ENCODE data around the gene SPRYD4.
"Not testable (repeated sequence)": the region's sequence is repeated elsewhere in the genome, so short reads cannot be mapped to it uniquely, and the experiment has no call there.

SPRYD4 gene

DNA sequence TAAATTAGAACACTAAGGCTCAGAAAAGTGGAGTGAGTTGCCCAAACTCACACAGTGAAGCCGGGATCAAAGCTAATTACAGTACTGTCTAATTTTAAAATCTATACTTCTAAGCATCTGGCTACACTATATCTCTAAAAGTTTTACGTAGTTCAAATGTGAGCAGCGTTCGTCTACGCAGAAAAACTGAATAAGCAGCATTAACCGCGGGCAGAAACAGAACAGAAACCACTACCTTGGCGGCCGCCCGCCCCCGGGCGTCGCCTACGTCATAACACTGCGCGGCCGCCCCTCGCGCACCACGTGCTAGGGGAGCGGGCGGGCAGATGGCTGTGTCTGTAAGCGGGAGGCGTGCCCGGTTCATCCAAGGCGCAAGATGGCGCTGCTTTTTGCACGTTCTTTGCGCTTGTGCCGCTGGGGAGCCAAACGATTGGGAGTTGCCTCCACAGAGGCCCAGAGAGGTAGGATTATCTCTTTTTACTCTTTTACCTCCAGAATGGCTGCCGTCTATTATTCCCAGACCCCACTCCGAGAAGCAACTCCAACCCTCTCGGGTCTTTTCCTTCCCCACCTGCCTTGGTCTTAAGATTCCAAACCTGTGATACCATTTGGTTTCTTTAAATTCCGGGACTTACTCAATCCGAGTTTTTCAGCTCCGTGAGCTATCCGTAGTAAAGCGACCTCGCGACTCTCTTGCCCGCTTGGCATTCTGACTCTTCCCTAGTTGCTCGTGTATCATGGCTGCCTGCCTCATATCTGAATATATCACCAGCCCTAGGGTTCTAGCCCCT lies at the start of gene SPRYD4:
Gene SPRYD4, plus strand, starts transcription at position 363 of the 791 bp plus-strand sequence. Its CDS starts 14 bp downstream, at position 377.
- peak; percentile 98 for DNase-seq (ENCODE audit: low spot score)

DNA sequence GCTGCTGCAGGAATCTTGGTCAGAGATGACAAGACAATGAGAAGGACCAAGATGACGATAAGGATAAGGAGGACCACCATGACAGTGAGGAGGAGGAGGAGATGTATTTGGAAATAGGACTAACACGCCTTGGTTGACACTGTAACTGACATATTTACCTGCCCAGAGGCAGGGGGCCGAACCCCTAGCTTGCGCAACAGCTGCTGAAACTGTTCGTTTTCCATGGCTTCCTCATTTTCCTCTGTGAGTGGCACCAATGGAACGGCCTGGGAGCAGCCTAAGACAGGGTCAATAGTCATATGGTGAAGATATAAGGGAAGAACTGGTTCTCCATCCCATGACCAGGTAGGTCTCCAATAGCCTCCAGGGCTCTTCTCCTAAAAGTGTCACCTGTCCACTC lies 48.0 kb upstream of the SPRYD4 start:
- DNase-seq (ENCODE audit: low spot score): no peak

GRCh38 chr12:56425193-56425592 lies 43.2 kb upstream of the SPRYD4 start:
- no peak for DNase-seq (ENCODE audit: low spot score)

DNA sequence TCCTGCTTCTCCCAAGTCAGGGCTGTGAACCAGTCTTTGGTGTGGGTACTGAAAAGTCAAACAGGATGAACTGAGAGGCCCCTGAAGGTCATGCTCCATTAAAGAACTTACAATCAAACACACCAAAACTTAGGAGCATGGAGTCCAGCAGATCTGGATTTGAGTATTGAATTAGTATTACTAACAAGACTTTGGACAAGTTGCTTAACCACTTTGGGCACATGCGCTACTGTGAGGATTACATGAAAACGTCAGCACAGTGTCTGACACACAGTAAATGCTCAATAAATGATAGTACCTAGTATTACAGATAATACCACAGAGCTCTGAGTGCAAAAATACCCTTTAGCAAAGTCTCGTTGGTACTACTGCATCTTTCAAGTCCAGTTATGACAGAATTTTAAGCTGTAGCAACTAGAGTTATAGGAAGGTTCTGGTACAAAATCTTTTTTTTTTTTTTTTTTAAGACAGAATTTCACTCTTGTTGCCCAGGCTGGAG lies 42.4 kb upstream of the SPRYD4 start:
- DNase-seq (ENCODE audit: low spot score): no peak

- DNase-seq (ENCODE audit: low spot score): no peak
Observed at GRCh38 chr12:56431288-56431687, 37.1 kb upstream of the SPRYD4 start.

DNA sequence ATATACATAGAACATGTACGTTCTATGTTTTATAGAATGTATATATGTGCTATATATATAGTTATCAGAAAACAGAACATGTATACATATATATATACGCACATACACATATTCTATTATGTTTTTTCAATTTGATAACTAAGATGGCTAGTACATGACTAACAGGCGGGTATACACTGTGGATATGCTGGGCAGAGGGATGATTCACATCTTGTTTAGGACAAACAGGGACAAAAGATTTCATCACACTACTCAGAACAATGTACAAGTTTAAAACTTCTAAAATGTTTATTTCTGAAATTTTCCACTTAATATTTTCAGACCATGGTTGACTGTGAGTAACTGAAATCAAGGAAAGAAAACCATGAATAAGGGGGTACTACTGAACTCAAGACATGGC lies 36.5 kb upstream of the SPRYD4 start:
- DNase-seq (ENCODE audit: low spot score): no peak

- no peak for DNase-seq (ENCODE audit: low spot score)
Observed at GRCh38 chr12:56434828-56435227, 33.5 kb upstream of the SPRYD4 start.

DNA sequence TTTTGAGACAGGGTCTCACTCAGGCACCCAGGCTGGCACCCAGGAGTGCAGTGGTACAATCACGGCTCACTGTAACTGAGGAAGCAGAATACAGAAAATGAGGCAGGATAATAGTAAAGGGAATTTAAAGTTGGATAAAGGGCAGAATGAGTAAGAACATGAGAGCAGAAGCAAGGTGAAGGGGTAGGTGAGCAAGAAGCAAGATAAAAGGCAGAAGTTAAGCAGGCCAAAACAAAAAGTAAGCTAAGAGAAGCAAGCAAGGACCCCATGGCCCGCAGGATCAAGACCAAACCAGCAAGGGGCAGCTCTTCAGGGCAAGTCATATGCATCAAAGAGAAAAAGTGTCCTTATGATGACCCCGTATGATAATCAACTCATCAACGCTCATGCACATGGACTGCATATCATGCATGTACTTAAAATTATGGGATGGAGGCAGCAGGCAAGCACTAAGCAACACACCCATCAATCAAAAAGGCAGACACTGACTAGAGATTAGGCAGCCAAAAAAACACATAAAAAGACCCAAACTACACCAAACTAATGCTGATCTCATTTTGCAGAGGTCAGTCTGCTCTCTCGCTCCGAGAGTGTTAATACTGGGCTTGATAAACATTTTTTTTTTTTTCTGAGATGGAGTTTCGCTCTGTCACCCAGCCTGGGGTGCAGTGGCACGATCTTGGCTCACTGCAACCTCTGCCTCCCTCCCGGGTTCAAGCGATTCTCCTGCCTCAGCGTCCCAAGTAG lies 30.8 kb upstream of the SPRYD4 start:
- DNase-seq (ENCODE audit: low spot score): no peak

- not testable (repeated sequence) for DNase-seq (ENCODE audit: low spot score)
Observed at GRCh38 chr12:56443208-56443607, 25.2 kb upstream of the SPRYD4 start.

GRCh38 chr12:56448860-56449621 lies 19.3 kb upstream of the SPRYD4 start, which contains the start of gene TIMELESS:
TSS of gene TIMELESS (minus strand) at chr12:56449426. CDS start at chr12:56434170, 15,256 bp downstream.
- DNase-seq (ENCODE audit: low spot score): peak; percentile 97

- DNase-seq (ENCODE audit: low spot score): no peak
Observed at GRCh38 chr12:56449622-56449984, 18.8 kb upstream of the SPRYD4 start.

- DNase-seq (ENCODE audit: low spot score): peak; percentile 74
Observed at GRCh38 chr12:56450241-56450640, 18.1 kb upstream of the SPRYD4 start.

DNA sequence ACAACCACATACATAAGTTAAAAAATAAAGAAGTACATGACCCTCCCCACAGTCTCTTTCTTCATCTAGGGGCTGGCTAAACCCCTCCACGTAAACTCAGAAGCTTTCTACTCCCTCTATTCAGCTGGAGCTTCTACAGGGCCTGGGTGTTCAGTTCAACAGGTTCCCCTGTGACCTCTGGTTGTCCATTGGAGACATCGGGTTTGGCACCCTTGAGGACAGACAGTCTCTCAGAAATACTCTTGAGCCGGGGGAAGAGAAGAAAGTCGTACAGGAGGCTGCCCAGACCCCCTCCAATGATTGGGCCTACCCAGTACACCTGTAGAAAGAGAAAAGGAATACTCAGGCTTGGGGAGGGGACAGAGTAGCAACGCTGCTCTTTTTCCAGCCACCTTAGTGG lies 17.2 kb upstream of the SPRYD4 start:
- DNase-seq (ENCODE audit: low spot score): no peak

DNA sequence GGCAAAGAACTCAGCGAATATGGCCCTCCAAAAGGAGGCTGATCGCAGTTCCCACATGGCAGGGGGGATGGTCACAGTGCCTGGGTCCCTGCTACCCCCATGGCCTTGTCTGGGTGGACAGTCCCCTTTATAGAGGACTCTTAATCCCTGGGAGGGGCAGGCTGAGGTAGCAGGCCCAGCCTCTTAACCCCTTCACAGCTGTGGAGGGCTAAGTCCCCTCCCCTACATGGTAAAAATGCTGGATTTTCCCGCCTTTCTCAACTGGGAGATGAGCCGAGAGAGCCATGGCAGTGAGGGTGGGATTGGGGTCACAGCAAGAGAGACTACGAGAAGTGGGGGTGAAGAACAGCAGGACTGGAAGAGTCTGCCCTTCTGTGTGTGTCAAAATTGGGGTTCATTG lies 13.8 kb upstream of the SPRYD4 start, which contains the start of gene MIP:
Gene MIP, minus strand, starts transcription at position 101 of the 400 bp plus-strand sequence. Its CDS starts 44 bp downstream, at position 57.
- DNase-seq (ENCODE audit: low spot score): no peak

DNA sequence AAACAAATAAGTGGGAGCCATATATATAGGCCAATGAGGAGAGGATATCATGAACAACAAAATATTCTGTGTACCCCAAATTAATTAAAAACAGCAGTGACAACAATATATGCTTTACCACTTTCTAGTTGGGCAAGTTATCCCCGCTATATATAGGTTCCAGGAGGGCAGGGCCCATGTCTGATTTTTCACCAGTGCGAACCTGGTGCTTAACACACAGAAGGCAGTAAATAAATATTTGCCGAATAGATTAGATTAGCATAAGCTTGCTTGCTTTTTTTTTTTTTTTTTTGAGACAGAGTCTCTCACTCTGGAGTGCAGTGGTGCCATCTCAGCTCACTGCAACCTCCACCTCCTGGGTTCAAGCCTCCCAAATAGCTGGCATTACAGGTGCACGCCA lies 10.6 kb upstream of the SPRYD4 start:
- DNase-seq (ENCODE audit: low spot score): no peak

- no peak for DNase-seq (ENCODE audit: low spot score)
Observed at GRCh38 chr12:56461235-56462159, 6.9 kb upstream of the SPRYD4 start.

DNA sequence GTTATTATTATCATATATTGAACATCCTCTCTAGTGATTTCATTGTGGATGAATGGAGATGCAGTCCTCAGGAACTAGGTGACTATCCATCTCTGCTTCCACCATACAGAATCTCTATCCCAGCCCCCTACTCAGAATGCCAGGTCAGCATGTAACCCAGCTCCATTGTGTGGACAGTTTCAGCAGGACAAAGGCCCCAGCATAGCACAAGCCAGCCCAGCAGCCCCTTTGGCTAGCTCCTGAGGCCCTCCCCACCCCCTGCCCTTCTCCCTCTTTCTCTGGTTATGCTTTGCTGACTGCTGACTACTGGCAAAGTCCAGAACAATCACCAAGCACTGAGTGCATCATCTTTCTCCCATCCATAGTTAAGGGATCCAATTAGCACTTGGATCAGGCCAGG lies 5.8 kb upstream of the SPRYD4 start:
- DNase-seq (ENCODE audit: low spot score): no peak

DNA sequence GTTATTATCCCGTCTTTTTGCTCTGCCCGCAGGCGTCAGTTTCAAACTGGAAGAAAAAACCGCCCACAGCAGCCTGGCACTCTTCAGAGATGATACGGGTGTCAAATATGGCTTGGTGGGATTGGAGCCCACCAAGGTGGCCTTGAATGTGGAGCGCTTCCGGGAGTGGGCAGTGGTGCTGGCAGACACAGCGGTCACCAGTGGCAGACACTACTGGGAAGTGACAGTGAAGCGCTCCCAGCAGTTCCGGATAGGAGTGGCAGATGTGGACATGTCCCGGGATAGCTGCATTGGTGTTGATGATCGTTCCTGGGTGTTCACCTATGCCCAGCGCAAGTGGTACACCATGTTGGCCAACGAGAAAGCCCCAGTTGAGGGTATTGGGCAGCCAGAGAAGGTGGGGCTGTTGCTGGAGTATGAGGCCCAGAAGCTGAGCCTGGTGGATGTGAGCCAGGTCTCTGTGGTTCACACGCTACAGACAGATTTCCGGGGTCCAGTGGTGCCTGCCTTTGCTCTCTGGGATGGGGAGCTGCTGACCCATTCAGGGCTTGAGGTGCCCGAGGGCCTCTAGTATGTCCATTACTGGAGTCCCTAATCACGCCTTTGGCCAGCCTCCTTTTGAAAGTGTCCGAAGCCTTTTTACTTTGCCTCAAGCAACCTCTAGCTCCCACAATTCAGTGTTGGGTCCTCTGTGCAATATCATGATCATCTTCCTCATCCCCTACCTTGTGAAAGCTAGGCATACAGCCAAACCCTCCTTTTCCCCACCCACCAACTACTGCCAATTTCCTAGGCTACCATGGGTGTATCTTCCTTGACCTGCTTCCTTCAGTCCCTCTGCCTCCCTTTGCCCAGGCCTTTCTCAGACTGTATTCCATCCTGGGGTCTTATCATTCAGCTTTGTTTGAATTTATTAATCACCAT lies 891 bp downstream of the SPRYD4 start:
- peak; percentile 8 for DNase-seq (ENCODE audit: low spot score)

GRCh38 chr12:56474389-56474788 lies 6.0 kb downstream of the SPRYD4 start:
- no peak for DNase-seq (ENCODE audit: low spot score)

GRCh38 chr12:56476143-56476542 lies 7.8 kb downstream of the SPRYD4 start:
- peak; percentile 9 for DNase-seq (ENCODE audit: low spot score)
